T-cell (primary cell): ENCODE measurements around the gene AGBL3. TPM values are rescaled to one million over a fixed set of nuclear protein-coding genes. Genes with fewer than 3 reads are reported as not detected.

Source experiments
- ATAC-seq, 4 experiments: fragments of 200-7000 bp in 3 of 4; fragments of 150-1000 bp in 1 of 4; cut with Tn5 transposase; replicated peaks in 1 of 4; 1 replicate in 3 of 4; 2 replicates in 1 of 4; pipeline ENCODE4 v1.10.0; 2021; ENCODE audit warnings: moderate library complexity in 3 of 4, mild to moderate bottlenecking in 2 of 4, moderate number of reproducible peaks in 1 of 4
- CTCF ChIA-PET, 2 donors: fragments of 300-600 bp; sonication (Branson Sonifier 250); formaldehyde crosslinking; loops; one replicate each; lab custom pipeline; 2022; ENCODE audit warnings: antibody characterized with exemption in 2 of 2; lab: Charles Lee
- POLR2A ChIA-PET, 2 donors: fragments of 300-600 bp; sonication (Branson Sonifier 250); formaldehyde crosslinking; loops; one replicate each; lab custom pipeline; 2022; ENCODE audit warnings: antibody characterized with exemption in 2 of 2; lab: Charles Lee
- DNase-seq, 35 experiments: peaks; one replicate each; pipeline versions ENCODE4 v3.0.0 to v3.0.0-alpha.2; 2013 to 2023
- H3K27ac ChIP-seq: one replicate; pipeline ENCODE4 v1.5.1; 2013; ENCODE audit warnings: low read length
- H3K27me3 ChIP-seq, 2 experiments: replicated peaks in 1 of 2; 1 replicate in 1 of 2; 2 replicates in 1 of 2; pipeline versions ENCODE4 v1.6.1 to v1.7.0; 2013; ENCODE audit warnings: low read length in 1 of 2, mixed read lengths in 1 of 2; ENCODE audit not compliant: control insufficient read depth in 2 of 2, insufficient read depth in 2 of 2; ENCODE audit errors: extremely low read depth in 1 of 2
- H3K36me3 ChIP-seq, 2 donors: 1 replicate in 1 of 2; 2 replicates in 1 of 2; pipeline versions ENCODE4 v1.6.1 to v1.7.0; 2013; ENCODE audit warnings: low read length in 1 of 2; ENCODE audit not compliant: control insufficient read depth in 2 of 2, insufficient read depth in 1 of 2; ENCODE audit errors: extremely low read depth in 1 of 2
- H3K4me1 ChIP-seq, 2 experiments: 1 replicate in 1 of 2; 2 replicates in 1 of 2; pipeline versions ENCODE4 v1.6.1 to v1.7.0; 2013; ENCODE audit warnings: low read length in 2 of 2, mixed read lengths in 1 of 2; ENCODE audit not compliant: insufficient read depth in 2 of 2, control insufficient read depth in 1 of 2; ENCODE audit errors: extremely low read depth in 1 of 2
- H3K4me3 ChIP-seq, 2 donors: 1 replicate in 1 of 2; 2 replicates in 1 of 2; pipeline versions ENCODE4 v1.5.1 to v1.7.0; 2013; ENCODE audit warnings: mild to moderate bottlenecking in 2 of 2, low read length in 1 of 2, moderate library complexity in 1 of 2; ENCODE audit not compliant: control insufficient read depth in 1 of 2; ENCODE audit errors: extremely low read depth in 1 of 2
- H3K9me3 ChIP-seq: 2 replicates; pipeline ENCODE4 v1.7.0; 2013
- H3K27ac Mint-ChIP-seq, 2 donors: one replicate each; pipeline ENCODE4 v1.8.0; 2020 to 2021; ENCODE audit warnings: mild to moderate bottlenecking in 2 of 2, mixed read lengths in 2 of 2
- H3K27me3 Mint-ChIP-seq, 2 donors: one replicate each; pipeline ENCODE4 v1.8.0; 2021 to 2022; ENCODE audit warnings: mixed read lengths in 2 of 2
- H3K36me3 Mint-ChIP-seq: one replicate; pipeline ENCODE4 v1.8.0; 2021; ENCODE audit warnings: mixed read lengths
- H3K4me1 Mint-ChIP-seq, 3 donors: one replicate each; pipeline ENCODE4 v1.8.0; 2020 to 2022; ENCODE audit warnings: mixed read lengths in 3 of 3, mild to moderate bottlenecking in 1 of 3
- H3K4me3 Mint-ChIP-seq, 3 donors: one replicate each; pipeline ENCODE4 v1.8.0; 2020 to 2022; ENCODE audit warnings: mild to moderate bottlenecking in 3 of 3, mixed read lengths in 3 of 3, moderate library complexity in 3 of 3
- H3K9me3 Mint-ChIP-seq, 3 donors: one replicate each; pipeline ENCODE4 v1.8.0; 2020 to 2022; ENCODE audit warnings: mixed read lengths in 3 of 3
- WGBS: methylation state at CpG from one replicate; pipeline ENCODE4 v1.1.5; 2013; ENCODE audit warnings: missing lambda C conversion rate; ENCODE audit not compliant: insufficient coverage; 5-methylcytosine and 5-hydroxymethylcytosine counted together
- total RNA-seq, 35 experiments: library from RNA in 6 of 35; stranded (reverse) in 6 of 35; fragments of 120-200 nt in 1 of 35; gene quantifications; one replicate each; pipeline versions ENCODE4 v1.2.1 to v1.2.4 and lab custom pipeline; 2013 to 2026

The AGBL3 gene
- total RNA-seq, 5 donors from 2014 or later (not counting 1 experiment from before 2014, with no cell fraction given): 2.5 to 6.7 (median 3.5) TPM

- Histone ChIP-seq H3K36me3 (peaks cover 0 to 3% of the 10 kb centered on the region in 2 donors), H3K27ac (no peak overlapping the region), H3K4me3 (no peak overlapping the region), H3K4me1 (no peaks in the 10 kb centered on the region), H3K9me3 (peaks cover 9% of the 10 kb centered on the region), H3K27me3 (no peaks in the 10 kb centered on the region)
- Mint-ChIP-seq H3K4me3 (no peak overlapping the region), H3K36me3 (peaks cover 42% of the 10 kb centered on the region), H3K9me3 (peaks cover 24 to 50% (median 36%) of the 10 kb centered on the region in 3 donors), H3K27ac (no peak overlapping the region), H3K27me3 (no peaks in the 10 kb centered on the region), H3K4me1 (no peaks in the 10 kb centered on the region)
- DNase-seq (no peak), ATAC-seq (no peak)
- CTCF ChIA-PET: interaction anchor here in 1 of 2 donors (1.0 kb wide), 1 partner anchor 9 kb away, joined by 3 read pairs; no protein-coding TSS in a partner anchor
- WGBS: no CpG with 5 or more reads among the region's 1 CpG
- POLR2A ChIA-PET: no interaction called here
Measured at GRCh38 chr7:135088566-135088965, 102.3 kb downstream of the AGBL3 start.

- Histone ChIP-seq H3K27me3 (no peaks in the 10 kb centered on the region), H3K4me1 (no peaks in the 10 kb centered on the region), H3K9me3 (peaks cover 2% of the 10 kb centered on the region), H3K36me3 (peaks cover 0 to 3% of the 10 kb centered on the region in 2 donors), H3K4me3 (no peak overlapping the region), H3K27ac (no peak overlapping the region)
- WGBS: no CpG with 5 or more reads among the region's 1 CpG
- Mint-ChIP-seq H3K27me3 (no peaks in the 10 kb centered on the region), H3K4me3 (no peak overlapping the region), H3K36me3 (peaks cover 43% of the 10 kb centered on the region), H3K27ac (no peak overlapping the region), H3K4me1 (no peaks in the 10 kb centered on the region), H3K9me3 (peaks cover 15 to 26% (median 19%) of the 10 kb centered on the region in 3 donors)
- no peak for ATAC-seq
- CTCF ChIA-PET: no interaction called here
- POLR2A ChIA-PET: no interaction called here
- no peak for DNase-seq
Measured at GRCh38 chr7:135091717-135092116, 105.4 kb downstream of the AGBL3 start.

DNA sequence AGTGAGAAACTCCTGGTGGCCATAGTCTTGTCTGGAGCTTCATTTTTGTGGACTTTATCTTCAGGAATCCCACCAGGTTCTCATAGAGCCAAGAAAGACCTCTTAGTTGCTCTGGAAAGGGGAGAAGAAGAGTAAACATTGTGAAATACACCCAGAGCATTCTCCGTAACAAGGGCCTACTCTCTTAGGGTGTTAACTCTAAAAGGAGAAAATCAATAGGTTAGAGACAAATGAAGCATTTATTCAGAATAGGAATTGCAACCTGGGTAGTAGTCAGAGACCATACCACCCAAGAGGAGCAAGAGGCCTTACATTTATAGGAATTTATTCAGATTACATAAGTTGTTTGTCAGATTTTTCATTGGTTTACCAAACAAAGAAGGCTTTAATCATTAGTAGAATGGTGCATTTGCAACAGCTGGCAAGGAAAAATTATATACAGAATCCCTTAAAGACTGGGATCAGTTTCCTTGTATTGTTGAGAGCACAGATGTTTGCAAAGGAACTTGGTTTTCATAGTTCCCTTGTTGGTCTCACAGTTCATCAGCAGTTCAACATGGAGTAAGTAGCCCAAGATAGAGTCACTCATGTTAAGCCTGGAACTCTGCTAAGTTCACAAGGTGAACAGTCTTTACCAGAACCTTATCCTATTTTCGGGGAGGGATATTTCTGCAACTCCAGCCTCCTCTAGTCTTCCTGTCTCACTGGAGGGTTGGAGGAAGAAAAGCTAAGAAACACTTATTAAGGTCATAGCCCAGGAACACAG is 108.3 kb downstream of the AGBL3 start:
- no peak for DNase-seq
- Histone ChIP-seq H3K27me3 (no peaks in the 10 kb centered on the region), H3K36me3 (peaks cover 0 to 3% of the 10 kb centered on the region in 2 donors), H3K27ac (no peak overlapping the region), H3K4me1 (no peaks in the 10 kb centered on the region), H3K9me3 (no peaks in the 10 kb centered on the region), H3K4me3 (no peak overlapping the region)
- no peak for ATAC-seq
- WGBS: no CpG with 5 or more reads among the region's 2 CpGs
- H3K4me1 Mint-ChIP-seq: no peaks in the 10 kb centered on the region
- ChIA-PET CTCF (no interaction called here), POLR2A (interaction anchor here in 1 of 2 donors (0.5 kb wide), 1 partner anchor 115 kb away, joined by 3 read pairs; no protein-coding TSS in a partner anchor)
- H3K9me3 Mint-ChIP-seq: peaks cover 0 to 3% (median 0%) of the 10 kb centered on the region in 3 donors
- H3K27me3 Mint-ChIP-seq: no peaks in the 10 kb centered on the region
- no peak overlapping the region for H3K27ac Mint-ChIP-seq
- no peak overlapping the region for H3K4me3 Mint-ChIP-seq
- peaks cover 31% of the 10 kb centered on the region for H3K36me3 Mint-ChIP-seq

- Mint-ChIP-seq H3K27me3 (no peaks in the 10 kb centered on the region), H3K4me3 (no peak overlapping the region), H3K9me3 (peaks cover 0 to 3% (median 0%) of the 10 kb centered on the region in 3 donors), H3K4me1 (no peaks in the 10 kb centered on the region), H3K36me3 (peaks cover 29% of the 10 kb centered on the region), H3K27ac (no peak overlapping the region)
- no peak for ATAC-seq
- POLR2A ChIA-PET: no interaction called here
- H3K4me1 ChIP-seq: no peaks in the 10 kb centered on the region
- CTCF ChIA-PET: no interaction called here
- 100% methylated on average over 1 of the region's 1 CpG for WGBS
- no peak overlapping the region for H3K27ac ChIP-seq
- H3K4me3 ChIP-seq: no peak overlapping the region
- no peaks in the 10 kb centered on the region for H3K9me3 ChIP-seq
- DNase-seq: no peak
- peaks cover 0 to 3% of the 10 kb centered on the region in 2 donors for H3K36me3 ChIP-seq
- no peaks in the 10 kb centered on the region for H3K27me3 ChIP-seq
Measured at GRCh38 chr7:135095450-135095849, 109.1 kb downstream of the AGBL3 start.

DNA sequence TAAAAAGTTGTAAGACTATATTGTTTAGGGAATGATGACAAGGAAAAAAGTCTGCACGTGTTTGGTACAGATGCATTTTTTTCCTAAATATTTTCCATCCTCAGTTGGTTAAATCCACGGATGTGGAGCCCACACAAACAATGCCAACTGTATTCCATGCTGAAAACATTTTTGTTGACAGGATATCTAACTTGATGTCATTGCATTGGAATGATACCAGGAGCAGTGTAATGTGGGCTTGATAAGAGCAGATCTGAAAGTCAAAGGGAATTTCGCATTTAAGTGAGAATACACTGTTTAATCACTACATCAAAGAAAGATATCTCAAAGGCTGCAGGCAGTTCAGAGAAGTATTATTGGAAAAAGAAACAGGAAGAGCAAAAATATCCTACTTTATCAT is 112.1 kb downstream of the AGBL3 start:
- H3K36me3 Mint-ChIP-seq: peaks cover 8% of the 10 kb centered on the region

GRCh38 chr7:135100856-135101255 is 114.5 kb downstream of the AGBL3 start:
- H3K27ac Mint-ChIP-seq: no peak overlapping the region

More for the DNA sequence above, 112.1 kb downstream of the AGBL3 start:
- ChIA-PET CTCF (no interaction called here), POLR2A (no interaction called here)
- peaks cover 0 to 7% (median 2%) of the 10 kb centered on the region in 3 donors for H3K9me3 Mint-ChIP-seq
- H3K36me3 ChIP-seq: no peaks in the 10 kb centered on the region
- no peaks in the 10 kb centered on the region for H3K4me1 Mint-ChIP-seq
- H3K27ac ChIP-seq: no peak overlapping the region
- H3K27ac Mint-ChIP-seq: no peak overlapping the region
- H3K4me3 Mint-ChIP-seq: no peak overlapping the region
- no peak overlapping the region for H3K4me3 ChIP-seq
- ATAC-seq: no peak
- WGBS: no CpG with 5 or more reads among the region's 3 CpGs
- no peaks in the 10 kb centered on the region for H3K27me3 ChIP-seq
- DNase-seq: no peak
- no peaks in the 10 kb centered on the region for H3K9me3 ChIP-seq
- H3K27me3 Mint-ChIP-seq: no peaks in the 10 kb centered on the region
- H3K4me1 ChIP-seq: no peaks in the 10 kb centered on the region

More at GRCh38 chr7:135100856-135101255, 114.5 kb downstream of the AGBL3 start:
- ChIA-PET POLR2A (no interaction called here), CTCF (no interaction called here)
- no peaks in the 10 kb centered on the region for H3K4me1 ChIP-seq
- Mint-ChIP-seq H3K36me3 (no peaks in the 10 kb centered on the region), H3K27me3 (no peaks in the 10 kb centered on the region), H3K4me3 (no peak overlapping the region), H3K4me1 (no peaks in the 10 kb centered on the region), H3K9me3 (peaks cover 0 to 15% (median 5%) of the 10 kb centered on the region in 3 donors)
- no peak for ATAC-seq
- H3K27ac ChIP-seq: no peak overlapping the region
- H3K27me3 ChIP-seq: no peaks in the 10 kb centered on the region
- no peak for DNase-seq
- no peaks in the 10 kb centered on the region for H3K9me3 ChIP-seq
- no peak overlapping the region for H3K4me3 ChIP-seq
- H3K36me3 ChIP-seq: no peaks in the 10 kb centered on the region
